ENCODE data around the gene ZNF83.
"Not testable (repeated sequence)": the region's sequence is repeated elsewhere in the genome, so short reads cannot be mapped to it uniquely, and the experiment has no call there.

ZNF83 gene

DNA sequence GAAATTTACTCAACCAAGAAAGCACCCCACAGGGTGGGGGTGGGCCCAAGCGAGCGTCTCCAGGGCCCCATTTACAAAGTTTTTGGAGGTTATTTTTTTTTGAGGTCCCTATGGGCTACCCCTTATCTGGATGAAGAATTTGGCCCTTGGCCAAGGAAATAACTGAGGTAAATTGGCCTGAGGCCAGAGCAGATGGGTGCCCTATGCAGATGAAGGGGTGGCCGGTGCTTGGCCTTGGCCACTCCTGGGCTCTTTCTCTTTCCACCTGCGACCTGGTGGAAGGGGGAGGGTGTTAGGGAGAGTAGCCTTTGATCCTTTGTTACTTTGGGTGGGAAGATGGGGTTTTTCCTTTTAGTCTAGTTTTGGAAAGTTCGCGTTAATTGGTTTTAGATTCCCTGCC lies 52.6 kb downstream of the ZNF83 start:
- in situ Hi-C loops (cut with MboI; ENCODE audit: low pct_unique_long_range_greater_than_20kb, low sequenced_read_pairs): no loop called here
- DNase-seq: no peak

DNA sequence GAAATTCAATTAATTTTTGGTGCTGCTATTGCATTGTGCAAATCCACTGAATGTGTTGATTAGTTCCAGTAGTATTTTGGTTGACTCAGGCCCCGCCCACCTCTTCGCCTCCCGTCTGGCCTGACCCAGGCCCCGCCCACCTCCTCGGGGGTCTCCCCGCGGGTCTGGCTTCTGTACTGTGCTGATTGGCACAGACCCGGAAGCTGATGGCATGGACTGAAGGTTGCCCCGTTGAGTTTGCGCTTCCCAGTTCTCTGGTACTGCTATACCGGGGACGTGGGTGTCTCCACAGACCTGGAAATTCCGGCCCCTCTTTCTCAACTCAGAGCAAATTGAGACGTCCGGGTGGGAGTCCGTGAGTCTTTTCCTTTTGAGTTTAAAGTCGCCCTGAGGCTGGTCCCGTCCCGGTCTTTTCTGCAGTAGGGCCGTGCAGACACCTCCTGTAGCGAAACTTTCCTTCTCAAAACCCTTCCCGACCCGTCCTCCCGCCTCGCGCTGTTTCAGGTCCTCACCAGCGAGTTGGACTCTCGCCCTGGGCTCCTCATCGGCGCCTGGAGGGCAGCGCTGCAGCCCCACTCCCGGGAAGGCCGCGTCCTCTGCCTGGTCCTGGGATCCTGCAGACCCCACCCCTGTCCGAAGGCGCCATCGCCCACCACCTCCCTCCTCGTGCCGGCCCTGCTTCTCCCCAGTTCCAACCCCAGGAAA lies 53.3 kb downstream of the ZNF83 start:
- DNase-seq: no peak
- in situ Hi-C loops (cut with MboI; ENCODE audit: low pct_unique_long_range_greater_than_20kb, low sequenced_read_pairs): no loop called here

DNA sequence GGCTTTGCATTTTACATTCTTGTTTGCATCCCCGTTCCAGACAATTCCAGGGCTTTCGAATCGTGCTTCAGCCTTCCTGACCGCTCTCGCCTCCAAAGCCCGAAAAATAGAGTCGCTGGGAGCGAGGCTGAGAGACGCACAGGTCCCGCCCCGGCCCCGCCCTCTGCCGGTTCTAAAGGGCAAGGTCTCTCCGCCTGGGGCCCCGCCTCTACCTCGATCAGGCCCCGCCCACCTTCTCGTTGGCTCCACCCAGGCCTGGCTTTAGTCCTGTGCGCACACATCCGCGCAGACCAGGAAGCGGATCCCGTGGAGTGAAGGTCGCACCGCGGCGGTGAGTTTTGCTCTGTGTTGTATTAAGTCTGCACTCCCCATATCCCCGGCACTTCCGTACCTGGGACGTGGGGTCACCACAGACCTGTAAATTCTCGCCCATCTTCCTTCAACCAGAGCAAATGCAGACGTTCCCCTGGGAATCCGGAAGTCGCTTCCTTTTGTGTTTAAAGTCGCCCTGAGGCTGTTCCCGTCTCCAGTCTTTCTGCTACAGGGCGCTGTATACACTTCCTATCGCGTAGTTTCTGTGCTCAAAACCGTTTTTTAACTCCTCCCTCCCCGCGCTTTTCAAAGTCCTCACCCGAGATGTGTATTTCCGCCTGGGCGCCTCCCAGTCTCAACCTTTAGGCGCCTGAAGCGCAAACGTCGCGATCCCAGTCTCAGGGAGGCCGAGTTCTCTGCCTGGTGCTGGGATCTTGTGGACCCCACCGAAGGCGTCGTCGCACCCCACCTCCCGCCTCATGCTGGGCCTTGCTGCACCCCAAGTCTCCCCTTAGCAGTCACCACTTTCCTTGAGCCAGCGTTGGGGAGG lies 67.9 kb downstream of the ZNF83 start, which contains the start of gene ZNF701:
ZNF701 (plus strand) TSS at position 288 of the 862 bp plus-strand sequence. CDS start 3,861 bp downstream, outside the sequence.
- in situ Hi-C loops (cut with MboI; ENCODE audit: low pct_unique_long_range_greater_than_20kb, low sequenced_read_pairs): no loop called here
- DNase-seq: no peak

DNA sequence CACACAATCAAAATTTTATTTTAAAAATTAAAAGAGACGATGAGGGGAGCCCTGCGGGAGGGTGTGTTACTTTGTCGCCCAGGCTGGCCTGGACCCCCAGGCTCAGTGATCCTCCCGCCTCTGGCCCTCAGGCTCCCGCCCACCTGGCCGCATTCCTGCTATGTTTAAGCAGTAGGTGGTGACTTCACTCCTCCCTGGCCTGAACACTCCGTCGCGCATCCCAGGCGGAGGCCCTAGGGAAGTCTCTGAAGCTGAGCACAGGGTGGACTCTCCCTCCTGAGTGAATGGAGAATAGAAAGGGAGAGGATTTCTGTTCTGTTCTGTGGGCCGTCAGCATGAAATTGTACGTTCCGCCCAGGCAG lies 68.5 kb downstream of the ZNF83 start:
- DNase-seq; in situ Hi-C loops (cut with MboI; ENCODE audit: low pct_unique_long_range_greater_than_20kb, low sequenced_read_pairs): not testable (repeated sequence)

DNA sequence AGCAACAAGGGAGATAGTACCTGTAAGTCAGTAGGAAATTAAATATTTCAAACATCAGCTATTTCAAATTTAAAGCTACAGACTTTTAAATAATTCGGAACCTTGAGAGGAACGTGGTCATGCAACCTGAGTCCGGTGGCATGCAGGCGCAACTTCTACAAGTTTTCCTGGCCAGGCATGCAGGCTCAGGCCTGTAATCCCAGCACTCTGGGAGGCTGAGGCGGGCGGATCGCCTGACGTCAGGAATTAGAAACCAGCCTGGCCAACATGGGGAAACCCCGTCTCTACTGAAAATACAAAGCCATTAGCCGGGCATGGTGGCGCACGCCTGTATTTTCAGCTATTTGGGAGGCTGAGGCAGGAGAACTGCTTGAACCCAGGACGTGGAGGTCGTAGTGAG lies 70.2 kb downstream of the ZNF83 start:
- in situ Hi-C loops (cut with MboI; ENCODE audit: low pct_unique_long_range_greater_than_20kb, low sequenced_read_pairs): no loop called here
- no peak for DNase-seq

DNA sequence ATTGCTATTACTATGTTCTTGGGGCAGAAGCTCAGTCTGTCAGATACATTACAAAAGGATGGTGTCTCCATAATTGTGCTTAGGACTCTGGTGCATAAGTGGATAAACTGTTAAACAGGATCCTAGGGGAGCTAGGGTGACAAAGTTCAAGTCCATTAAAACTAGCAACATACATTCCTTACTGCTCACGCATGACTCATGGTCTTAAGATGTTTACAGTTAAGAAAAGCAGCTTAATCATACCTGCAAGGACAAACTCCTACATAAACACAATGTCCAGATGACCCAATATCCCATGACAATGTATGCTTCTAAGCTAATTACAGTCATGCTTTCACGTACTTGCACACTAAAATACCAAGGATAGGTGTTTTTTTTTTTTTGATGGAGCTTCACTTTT lies 71.6 kb downstream of the ZNF83 start:
- no peak for DNase-seq
- in situ Hi-C loops (cut with MboI; ENCODE audit: low pct_unique_long_range_greater_than_20kb, low sequenced_read_pairs): no loop called here

DNA sequence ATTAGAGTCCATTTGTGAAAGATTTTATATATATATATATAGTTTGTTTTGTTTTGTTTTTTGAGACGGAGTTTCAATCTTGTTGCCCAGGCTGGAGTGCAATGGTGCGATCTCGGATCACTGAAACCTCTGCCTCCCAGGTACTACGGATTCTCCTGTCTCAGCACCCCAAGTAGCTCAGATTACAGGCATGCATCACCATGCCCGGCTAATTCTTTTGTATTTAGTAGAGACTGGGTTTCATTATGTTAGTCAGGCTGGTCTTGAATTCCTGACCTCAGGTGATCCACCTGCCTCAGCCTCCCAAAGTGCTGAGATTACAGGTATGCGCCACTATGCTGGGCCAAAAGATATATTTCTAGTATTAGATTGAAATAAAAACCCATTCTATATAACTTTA lies 72.0 kb downstream of the ZNF83 start:
- in situ Hi-C loops (cut with MboI; ENCODE audit: low pct_unique_long_range_greater_than_20kb, low sequenced_read_pairs): no loop called here
- no peak for DNase-seq
